ENCODE data around the gene PARP16.
A peak's percentile ranks its signal among the peaks of the same experiment; 100 is the strongest.
"Not testable (repeated sequence)": the region's sequence is repeated elsewhere in the genome, so short reads cannot be mapped to it uniquely, and the experiment has no call there.

PARP16 gene

DNA sequence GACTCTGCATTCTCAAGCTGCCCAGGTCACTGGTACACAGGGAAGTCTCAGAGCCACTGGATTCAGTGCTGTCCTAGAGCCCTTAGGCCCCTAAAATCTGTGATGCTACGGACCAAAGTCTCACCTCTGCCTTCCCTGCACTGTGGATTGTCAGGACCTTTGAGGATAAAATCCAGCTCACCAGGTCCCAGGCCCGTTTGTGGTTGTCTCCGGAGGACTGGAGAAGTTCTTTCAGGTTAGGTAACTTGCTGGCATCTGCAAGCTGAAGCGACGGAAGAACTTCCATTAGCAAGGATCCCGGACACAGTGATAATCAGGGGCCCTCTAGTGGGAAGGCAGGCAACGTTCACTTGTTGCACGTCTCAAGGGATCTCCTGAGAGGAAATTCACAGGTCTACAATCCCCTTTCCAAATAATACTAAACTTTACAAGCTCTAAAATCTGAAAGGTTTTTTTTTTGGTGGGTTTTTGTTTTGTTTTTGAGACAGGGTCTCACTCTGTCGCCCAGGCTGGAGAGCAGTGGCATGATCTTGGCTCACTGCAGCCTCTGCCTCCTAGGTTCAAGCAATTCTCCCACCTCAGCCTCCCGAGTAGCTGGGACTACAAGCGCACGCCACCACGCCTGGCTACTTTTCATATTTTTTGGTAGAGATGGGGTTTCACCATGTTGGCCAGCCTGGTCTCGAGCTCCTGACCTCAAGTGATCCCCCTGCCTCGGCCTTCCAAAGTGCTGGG, 15.7 kb downstream of the PARP16 start:
- DNase-seq: peak; percentile 40

DNA sequence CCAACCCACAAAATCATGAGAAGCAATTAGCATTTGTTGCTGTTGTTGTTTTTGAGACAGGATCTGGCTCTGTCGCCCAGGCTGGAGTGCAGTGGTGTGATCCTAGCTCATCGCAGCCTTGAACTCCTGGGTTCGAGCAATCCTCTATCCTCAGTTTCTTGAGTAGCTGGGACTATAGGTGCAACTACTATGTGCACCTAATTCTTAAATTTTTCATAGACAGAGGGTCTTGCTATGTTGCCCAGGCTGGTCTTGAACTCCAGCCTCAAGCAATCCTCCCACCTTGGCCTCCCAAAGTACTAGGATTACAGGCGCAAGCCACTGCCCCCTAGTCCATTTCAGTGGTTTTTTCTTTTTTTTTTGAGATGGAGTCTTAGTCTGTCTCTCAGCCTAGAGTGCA, 18.3 kb downstream of the PARP16 start:
- DNase-seq: no peak

DNA sequence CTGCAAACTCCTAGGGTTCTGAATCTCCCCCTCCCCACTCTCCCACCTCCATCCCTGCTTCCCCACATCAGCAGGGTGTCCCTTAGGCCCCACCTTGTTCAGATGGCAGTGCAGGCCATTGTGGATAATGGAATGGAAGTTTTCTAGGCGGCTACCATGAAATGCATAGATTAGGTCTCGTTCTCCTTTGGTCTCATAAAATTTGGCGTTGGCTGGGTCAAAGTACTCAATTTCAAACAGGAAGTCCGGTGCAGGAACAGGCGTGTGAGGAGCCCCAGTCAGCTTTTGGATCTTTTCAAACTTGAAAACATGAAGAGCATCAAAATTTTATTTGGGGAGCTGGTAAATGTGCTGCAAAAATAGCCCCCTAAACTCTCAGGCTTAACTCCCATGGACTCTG, 20.2 kb downstream of the PARP16 start:
- DNase-seq: no peak

DNA sequence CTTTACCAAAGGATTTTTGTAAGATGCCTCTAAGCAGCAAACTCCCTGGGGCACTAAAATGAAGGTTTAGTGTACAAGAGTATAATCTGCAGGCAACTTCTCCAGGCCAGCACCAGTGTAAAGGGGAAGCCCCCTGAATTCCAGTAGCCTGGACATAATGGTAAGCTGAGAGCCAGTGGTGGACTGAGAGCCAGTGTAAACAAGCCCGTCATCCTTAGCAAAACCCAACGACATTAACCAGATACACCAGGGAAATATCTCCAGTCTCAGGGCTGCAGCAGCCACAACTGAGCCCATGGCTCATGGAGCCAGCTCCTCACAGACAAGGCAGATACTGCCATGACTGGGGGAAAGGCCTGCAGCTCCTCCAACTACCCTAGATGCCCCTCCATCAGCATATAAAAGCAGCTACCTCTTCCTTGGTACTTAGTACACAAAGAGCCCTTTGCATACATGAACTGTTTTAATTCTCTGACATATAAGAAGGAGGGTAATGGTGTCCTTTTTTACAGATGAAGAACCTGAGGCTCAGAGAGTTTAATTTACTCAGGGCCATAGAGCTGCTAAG, 21.7 kb downstream of the PARP16 start:
- DNase-seq: no peak

DNA sequence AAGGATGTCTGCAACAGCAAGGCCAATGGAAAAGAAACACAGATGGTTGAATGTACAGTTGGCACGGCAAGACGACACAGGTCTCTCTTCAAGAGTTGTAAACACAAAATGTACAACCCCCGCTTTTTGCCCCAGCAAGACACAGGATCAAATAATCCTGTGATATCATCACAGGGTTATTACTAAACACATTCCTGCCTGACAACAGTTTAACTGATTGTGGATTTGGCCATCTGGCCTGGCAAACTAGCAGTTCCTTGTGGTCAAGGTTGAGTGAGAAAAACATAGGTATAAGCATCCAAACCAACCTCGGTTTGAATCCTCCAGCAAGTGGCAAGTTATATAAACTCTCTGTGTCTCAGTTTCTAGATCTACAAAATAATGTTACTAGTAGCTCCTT, 23.4 kb downstream of the PARP16 start:
- no peak for DNase-seq

DNA sequence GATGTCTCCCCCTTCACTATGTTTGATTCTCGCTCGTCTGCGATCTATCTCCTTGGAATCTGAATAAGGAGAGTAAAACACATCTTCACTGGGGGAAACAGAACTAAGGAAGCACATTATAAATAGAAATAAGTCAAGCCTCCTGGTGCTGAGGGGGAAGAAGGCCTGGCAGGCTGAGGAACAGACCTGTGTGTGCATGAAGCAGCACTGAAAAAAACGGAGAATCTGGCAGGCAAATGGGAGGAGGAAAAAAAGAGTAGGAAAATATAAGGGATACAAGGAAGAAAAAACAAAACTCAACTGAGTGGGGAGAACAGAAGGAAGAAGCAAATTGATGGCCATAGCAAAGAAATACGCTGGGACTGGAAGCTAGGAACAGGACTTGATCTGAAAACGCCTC, 25.7 kb downstream of the PARP16 start:
- DNase-seq: no peak

DNA sequence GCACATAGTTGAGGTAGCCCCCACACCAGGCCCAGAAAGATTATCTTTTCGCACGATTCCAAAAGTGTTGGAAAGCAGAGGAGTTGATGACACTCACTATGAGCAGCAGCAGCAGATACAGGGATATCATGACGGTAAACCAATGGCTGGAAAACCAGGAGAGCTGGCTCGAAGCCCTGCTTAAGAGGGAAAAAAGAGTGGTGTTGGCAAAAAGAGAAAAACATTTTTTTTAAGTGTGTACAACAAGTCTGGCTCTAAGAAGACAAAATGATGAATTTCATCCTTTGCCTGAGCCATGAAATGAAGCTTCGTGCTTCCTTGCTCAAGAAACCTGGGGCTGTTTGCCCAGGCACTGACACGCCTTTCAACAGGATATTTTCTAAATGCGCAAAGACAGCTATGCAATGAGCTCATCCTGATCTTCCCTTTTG, 27.3 kb downstream of the PARP16 start:
- DNase-seq: no peak

DNA sequence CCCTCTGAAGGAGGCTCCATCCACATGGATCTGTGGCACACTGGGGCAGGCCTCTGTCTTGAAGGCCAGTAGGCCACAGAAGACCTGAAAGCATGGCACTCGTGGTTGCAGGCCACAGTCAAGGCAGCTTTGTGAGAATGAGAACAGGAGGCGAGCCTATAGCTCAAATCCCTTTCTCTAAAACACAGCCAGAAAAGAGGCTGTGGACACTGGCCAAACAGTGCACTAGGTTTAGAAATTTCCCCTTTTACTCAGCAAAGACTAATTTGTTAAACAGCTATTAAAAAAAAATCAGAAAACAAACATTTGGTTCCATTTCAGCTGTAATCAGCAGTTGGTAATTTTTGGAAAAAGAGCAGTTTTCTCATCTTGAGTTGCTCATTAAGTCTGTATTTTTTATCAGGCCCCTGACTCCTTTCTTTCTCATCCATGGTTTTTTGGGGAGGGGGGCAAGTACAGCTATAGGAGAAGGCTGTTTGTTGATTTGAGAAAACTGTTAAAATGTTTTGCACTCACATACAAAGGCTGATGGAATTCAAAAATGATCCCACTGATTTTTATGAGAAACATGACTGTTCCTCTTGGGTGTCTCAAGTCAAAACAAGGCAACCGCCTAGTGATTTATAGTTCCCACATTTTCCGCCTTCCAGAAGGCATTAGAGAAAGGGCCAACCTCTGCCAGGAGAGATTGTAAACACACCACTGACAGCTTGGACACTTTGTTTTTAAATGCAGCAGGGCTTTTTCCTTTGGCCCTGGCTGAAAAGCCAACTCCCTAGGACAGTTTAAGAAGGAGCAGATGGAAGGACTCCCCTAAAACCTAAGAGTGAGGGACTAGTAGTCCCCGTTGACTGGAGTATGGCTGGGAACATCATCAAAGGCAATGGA, 28.1 kb downstream of the PARP16 start:
- no peak for DNase-seq

DNA sequence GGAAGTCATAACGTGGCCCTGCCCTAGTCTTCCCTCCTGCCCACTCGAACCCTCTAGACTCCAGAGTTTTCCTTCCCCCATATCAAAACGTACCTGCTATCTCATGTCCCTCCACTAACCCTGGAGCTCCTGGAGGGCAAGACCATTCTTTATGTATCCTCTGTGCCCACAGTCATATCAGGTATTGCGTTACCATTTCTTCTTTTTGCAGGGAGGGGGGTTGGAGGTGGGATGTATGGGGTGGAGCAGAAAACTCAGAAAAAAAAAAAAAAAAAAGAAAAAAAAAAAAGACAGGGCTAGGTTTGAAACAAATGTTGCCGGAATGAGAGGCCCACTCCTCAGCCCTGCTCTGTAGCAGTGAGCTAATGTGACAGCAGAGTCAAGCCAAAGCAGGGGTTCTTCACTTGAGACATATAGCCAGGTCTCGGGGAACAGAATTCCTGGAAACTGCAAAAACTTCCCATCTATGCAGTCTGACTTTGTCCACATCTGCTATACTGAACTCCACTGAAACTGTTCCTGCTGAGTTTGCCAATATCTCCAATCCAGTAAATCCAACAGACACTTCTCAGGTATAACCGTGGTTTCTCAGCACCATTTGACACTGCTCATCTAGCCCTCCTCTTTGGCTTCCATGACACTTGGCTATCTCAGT, 31.1 kb downstream of the PARP16 start:
- DNase-seq: no peak

DNA sequence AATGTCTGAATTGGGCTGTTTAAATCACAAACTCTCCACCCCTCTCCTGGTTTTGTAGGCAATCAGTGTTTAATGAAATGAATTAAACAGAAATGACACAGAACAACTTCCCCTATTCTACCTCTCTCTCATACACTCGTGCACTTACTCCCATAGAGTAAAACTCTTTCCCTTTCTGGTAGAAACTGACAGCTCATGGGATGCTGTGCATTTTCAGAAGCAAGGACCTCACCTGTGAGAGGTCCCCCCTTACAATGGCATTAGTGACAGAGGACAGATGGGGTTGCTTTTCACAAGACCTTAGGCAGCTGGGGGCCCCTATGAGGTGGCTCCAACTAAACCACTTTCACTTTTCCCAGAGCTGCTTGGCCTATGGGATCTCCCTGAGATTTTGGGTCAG, 31.9 kb downstream of the PARP16 start:
- DNase-seq: no peak

DNA sequence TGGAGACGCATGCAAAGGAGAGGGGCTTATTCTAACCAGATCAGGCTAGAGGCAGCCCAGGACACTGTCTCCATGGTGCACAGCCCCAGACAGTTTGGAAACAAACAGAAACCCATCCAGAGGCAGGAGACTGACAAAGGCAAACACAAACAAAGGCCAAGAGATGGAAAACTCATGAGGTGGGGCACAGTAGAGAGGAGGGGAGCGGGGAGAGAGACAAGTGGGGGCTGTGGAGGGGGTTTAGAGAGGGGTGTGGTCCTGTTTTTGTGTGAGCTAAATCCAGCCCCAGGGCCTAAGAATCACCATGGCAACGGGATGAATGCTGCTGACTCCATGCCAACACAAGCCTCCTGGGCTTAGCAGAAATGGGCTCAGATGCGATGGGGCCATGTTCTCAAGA, 32.3 kb downstream of the PARP16 start:
- DNase-seq: no peak

DNA sequence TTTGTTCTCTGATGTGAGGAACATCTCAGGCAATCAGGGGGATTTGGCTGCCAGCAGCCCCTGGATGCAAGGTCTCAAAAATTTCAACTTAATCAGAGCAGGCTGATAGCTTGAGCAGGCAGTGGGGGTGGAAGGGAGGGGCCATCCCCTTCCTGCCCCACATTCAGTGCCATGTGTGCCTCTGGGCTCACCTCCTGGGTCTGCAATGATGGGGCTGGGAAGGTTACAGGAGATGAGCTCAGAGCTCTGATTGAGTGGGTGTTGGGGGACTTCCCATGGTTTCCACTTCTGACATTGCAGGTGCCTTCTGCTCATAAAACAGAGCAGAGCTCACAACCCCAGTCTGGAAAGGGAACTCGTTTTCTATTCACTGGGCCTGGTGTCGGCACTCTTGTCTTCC, 37.0 kb downstream of the PARP16 start:
- DNase-seq: peak; percentile 84

DNA sequence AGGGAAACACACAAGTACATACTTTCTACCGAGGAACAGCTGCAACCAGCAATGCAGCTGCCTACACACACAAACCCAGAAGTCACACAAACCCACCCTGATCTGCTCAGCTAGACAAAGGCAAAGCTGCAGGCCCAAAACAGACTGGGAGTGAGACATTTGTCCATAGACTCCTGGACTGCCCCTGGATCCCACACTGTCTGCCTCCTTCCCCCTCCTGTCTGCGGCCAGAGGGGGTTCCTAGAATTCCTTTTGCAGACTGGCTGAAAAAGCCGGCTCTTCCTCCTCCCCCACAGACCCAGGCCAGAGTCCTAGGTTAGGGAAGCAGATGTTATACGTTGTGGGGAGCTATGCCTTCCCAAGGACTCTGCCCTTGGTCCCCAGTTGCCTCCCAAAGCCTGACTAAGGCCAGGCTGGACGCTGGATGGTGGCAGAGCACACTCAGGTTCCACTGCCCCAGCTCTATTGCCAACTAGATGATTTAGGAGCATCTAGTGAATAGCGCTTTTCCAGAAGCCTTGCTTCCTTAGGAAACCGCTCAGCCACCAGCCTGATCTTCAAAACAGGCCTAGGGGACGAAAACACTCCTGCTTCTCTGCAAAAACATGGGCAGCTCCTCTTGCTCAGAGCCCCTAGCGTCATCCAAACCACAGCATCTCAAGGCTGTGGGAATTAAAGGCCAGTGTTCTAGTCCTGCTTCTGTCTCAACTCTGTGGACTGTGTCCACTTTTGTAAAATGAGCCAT, 38.0 kb downstream of the PARP16 start:
- no peak for DNase-seq

DNA sequence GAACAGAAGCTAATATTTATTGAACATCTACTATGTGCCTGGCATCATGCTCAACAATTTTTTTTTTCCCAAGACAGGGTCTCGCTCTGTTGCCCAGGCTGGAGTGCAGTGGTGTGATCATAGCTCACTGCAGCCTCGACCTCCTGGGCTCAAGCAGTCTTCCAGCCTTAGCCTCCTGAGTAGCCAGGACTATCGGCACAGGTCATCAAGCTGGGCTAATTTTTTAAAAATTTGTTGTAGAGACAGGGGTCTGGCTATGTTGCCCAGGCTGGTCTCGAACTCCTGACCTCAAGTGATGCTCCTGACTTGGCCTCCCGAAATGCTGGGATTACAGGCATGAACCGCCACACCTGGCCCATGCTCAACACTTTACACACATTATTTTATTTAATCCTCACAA, 39.7 kb downstream of the PARP16 start:
- no peak for DNase-seq

DNA sequence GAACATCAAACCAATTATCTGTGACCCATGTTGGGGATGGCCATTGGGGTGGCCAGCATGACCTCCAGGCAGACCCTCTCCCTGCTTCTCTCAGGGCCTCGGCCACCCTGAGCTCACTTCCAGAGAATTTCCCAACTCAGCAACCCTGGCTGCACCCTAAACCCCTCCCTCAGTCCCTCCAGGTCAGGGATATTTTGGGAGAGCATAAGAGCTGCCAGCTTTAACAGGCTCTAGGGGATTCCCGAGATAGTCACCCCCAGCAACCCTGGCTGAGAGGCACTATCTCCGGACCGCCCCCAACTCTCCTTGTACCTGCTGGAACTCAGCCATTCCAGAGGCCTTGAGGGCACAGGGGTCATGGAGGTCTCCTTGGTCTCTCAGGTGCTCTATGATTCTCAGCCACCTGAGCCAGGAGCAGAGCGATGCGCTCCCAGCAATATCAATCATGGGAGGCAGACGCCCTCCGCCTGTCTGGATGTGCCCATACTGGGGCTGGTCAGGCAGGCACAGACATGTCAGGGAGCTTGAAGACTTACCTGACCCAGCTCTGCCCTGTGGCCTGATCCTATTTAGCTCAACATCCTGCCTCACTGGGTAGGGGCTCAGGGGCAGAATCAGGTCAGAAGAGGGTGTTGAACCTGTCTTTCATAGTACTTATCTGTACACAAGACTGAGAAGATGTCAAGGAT, 40.5 kb downstream of the PARP16 start:
- no peak for DNase-seq

DNA sequence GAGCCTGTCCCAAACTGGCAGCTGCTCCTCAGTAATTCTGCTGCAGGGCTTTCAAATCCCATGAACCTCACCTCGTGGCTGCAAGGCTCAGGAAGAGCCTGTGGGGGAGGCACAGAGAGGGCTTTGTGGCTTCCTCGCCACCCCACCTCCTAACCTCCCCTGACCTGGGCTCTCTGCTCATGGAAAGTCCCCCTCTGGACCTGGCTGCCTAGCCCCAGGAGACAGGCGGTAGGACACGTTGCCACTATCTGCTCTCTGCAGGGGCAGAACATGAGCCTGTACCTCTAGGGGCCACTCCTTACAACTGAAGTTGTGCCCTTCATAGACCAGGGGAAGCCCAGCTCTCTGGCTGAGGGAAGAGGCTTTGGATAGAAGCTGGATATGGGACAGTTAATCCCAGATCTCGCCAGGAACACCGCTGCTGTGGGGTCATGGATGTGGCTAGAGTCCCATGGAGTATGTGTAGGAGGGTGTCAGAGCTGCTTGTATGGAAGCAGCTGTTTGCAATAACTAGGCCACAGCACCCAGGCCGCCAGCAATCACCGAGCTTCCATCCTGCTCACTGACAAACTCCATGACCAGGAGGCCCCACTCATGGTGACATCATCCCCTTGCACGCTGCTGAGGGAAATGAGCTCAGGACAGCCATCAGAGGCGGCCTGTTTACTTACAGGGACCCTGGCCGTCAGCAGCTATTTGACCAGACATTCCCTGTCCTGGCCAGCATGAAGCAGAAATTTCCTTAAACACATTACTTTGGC, 41.4 kb downstream of the PARP16 start:
- DNase-seq: no peak

DNA sequence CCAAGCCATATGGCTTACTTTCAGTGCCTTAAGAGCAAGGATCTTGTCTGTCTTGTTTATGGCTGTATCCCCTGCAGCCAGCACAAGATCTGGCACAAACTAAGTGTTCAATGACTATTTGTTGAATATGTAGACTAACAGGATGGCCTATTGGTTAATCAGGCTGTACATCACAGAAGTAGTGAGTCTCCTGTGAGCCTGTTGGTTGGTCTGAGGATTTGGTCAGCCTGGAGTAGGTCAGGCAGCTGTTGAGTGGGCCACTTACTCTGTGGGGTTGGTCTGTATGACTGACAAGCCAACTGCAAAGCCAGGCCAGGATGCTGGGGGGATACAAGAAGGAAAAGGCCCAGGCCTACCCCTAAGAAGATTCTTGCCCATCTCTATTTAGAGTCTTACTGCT, 42.0 kb downstream of the PARP16 start:
- DNase-seq: no peak

DNA sequence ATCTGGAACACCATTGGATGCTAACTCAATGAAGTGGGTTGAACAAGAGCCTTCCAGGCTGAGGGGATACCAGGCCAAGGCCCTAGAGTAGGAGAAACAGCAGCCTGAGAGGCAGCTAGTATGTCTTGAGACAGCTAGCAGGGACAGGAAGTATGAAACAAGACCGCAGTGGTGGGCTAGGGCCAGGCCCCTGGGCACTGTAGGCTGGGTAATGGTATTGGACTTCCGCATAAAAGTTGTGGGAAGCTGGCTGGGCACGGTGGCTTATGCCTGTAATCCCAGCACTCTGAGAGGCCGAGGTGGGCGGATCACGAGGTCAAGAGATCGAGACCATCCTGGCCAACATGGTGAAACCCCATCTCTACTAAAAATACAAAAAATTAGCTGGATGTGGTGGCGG, 50.2 kb downstream of the PARP16 start:
- DNase-seq: not testable (repeated sequence)

DNA sequence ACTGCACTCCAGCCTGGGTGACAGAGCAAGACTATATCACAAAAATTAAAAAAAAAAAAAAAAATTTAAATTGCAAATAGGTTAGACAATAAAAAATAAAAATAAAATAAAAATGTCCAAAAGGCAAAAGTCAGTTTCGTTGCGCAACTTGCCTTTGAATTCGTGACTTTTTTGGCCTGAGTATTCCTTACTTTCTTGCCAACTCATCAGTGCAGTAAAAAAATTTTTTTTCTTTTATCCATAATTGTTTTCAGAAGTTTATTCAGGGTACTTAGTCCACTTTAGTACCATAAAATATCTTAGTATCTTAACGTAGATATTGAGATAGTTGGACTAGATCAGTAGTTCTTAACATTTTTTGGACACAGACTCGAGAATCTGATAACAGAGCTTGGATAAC, 53.0 kb downstream of the PARP16 start:
- DNase-seq: no peak

DNA sequence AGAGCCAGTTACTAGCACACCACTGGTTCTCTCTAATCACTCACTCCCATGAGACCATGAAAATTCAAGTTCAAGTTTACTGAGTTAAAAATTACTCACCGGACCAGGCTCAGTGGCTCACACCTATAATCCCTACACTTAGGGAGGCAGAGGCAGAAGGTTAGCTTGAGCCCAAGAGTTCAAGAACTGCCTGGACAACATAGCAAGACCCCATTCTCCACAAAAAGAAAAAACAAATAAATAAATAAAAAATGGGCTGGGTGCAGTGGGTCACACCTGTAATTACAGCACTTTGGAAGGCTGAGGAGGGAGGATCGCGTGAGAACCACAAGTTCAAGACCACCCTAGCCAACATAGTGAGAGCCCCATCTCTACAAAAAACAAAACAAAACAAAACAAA, 54.2 kb downstream of the PARP16 start:
- no peak for DNase-seq

DNA sequence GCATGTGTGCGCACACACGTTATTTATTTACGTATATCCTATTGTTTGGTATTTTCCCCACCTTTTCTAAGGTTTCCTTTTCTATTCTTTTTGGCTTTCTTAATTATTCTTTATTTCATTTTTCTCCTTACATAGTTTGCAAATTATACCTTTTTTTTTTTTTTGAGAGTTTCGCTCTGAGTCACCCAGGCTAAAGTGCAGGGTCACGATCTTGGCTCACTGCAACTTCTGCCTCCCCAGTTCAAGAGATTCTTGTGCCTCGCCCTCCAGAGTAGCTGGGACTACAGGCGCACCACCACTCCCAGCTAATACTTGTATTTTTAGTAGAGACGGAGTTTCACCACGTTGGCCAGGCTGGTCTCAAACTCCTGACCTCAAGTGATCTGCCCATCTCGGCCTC, 55.4 kb downstream of the PARP16 start:
- DNase-seq: no peak
